ENCODE results near the gene TTC3.

TTC3 gene

GRCh38 chr21:37145635-37146111 lies 72.6 kb downstream of the TTC3 start (continued):
- TF ChIP-seq, protein P1, sequence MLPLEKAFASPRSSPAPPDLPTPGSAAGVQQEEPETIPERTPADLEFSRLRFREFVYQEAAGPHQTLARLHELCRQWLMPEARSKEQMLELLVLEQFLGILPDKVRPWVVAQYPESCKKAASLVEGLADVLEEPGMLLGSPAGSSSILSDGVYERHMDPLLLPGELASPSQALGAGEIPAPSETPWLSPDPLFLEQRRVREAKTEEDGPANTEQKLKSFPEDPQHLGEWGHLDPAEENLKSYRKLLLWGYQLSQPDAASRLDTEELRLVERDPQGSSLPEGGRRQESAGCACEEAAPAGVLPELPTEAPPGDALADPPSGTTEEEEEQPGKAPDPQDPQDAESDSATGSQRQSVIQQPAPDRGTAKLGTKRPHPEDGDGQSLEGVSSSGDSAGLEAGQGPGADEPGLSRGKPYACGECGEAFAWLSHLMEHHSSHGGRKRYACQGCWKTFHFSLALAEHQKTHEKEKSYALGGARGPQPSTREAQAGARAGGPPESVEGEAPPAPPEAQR (tag by site-specific recombination; IDR thresholded peaks at IDR 0.05), result no peak
- TF ChIP-seq RBAK (tag by site-specific recombination; IDR thresholded peaks at IDR 0.05), result no peak
- TF ChIP-seq ZNF24 (tag by site-specific recombination; IDR thresholded peaks at IDR 0.05), result peak; percentile 88
- no peak for TF ChIP-seq ZFP3 (tag by site-specific recombination; IDR thresholded peaks at IDR 0.05; ENCODE audit: low read depth)
- TF ChIP-seq, protein P2, sequence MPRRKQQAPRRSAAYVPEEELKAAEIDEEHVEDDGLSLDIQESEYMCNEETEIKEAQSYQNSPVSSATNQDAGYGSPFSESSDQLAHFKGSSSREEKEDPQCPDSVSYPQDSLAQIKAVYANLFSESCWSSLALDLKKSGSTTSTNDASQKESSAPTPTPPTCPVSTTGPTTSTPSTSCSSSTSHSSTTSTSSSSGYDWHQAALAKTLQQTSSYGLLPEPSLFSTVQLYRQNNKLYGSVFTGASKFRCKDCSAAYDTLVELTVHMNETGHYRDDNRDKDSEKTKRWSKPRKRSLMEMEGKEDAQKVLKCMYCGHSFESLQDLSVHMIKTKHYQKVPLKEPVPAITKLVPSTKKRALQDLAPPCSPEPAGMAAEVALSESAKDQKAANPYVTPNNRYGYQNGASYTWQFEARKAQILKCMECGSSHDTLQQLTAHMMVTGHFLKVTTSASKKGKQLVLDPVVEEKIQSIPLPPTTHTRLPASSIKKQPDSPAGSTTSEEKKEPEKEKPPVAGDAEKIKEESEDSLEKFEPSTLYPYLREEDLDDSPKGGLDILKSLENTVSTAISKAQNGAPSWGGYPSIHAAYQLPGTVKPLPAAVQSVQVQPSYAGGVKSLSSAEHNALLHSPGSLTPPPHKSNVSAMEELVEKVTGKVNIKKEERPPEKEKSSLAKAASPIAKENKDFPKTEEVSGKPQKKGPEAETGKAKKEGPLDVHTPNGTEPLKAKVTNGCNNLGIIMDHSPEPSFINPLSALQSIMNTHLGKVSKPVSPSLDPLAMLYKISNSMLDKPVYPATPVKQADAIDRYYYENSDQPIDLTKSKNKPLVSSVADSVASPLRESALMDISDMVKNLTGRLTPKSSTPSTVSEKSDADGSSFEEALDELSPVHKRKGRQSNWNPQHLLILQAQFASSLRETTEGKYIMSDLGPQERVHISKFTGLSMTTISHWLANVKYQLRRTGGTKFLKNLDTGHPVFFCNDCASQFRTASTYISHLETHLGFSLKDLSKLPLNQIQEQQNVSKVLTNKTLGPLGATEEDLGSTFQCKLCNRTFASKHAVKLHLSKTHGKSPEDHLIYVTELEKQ (tag by site-specific recombination; IDR thresholded peaks at IDR 0.05; ENCODE audit: borderline replicate concordance), result no peak; the same call in 1 of the 2 replicates
- no peak for TF ChIP-seq KLF1 (tag by site-specific recombination; IDR thresholded peaks at IDR 0.05)
- 0 out of 2 replicates have a peak, but pooled peaks have one; percentile 20 for TF ChIP-seq ZBTB8A (tag by site-specific recombination; IDR thresholded peaks at IDR 0.05)
- no peak for TF ChIP-seq ZNF341 (tag by site-specific recombination; IDR thresholded peaks at IDR 0.05; ENCODE audit: low read depth)
- peak; percentile 31; the same call in 1 of the 2 replicates for TF ChIP-seq ZNF394 (tag by site-specific recombination; IDR thresholded peaks at IDR 0.05; ENCODE audit: borderline replicate concordance)
- TF ChIP-seq FEZF1 (tag by site-specific recombination; IDR thresholded peaks at IDR 0.05), result peak; percentile 49; the same call in 1 of the 2 replicates
- TF ChIP-seq, protein P3, sequence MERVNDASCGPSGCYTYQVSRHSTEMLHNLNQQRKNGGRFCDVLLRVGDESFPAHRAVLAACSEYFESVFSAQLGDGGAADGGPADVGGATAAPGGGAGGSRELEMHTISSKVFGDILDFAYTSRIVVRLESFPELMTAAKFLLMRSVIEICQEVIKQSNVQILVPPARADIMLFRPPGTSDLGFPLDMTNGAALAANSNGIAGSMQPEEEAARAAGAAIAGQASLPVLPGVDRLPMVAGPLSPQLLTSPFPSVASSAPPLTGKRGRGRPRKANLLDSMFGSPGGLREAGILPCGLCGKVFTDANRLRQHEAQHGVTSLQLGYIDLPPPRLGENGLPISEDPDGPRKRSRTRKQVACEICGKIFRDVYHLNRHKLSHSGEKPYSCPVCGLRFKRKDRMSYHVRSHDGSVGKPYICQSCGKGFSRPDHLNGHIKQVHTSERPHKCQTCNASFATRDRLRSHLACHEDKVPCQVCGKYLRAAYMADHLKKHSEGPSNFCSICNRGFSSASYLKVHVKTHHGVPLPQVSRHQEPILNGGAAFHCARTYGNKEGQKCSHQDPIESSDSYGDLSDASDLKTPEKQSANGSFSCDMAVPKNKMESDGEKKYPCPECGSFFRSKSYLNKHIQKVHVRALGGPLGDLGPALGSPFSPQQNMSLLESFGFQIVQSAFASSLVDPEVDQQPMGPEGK (tag by site-specific recombination; IDR thresholded peaks at IDR 0.05), result peak; percentile 44
- TF ChIP-seq ZNF23 (tag by site-specific recombination; IDR thresholded peaks at IDR 0.05; ENCODE audit: borderline replicate concordance), result no peak
- TF ChIP-seq ZFP37 (tag by site-specific recombination; IDR thresholded peaks at IDR 0.05), result no peak
- TF ChIP-seq ZNF791 (tag by site-specific recombination; IDR thresholded peaks at IDR 0.05), result no peak
- TF ChIP-seq ZIC2 (tag by site-specific recombination; IDR thresholded peaks at IDR 0.05), result peak; percentile 89
- TF ChIP-seq SALL2 (tag by site-specific recombination; IDR thresholded peaks at IDR 0.05; ENCODE audit: borderline replicate concordance), result no peak
- TF ChIP-seq, protein P4, sequence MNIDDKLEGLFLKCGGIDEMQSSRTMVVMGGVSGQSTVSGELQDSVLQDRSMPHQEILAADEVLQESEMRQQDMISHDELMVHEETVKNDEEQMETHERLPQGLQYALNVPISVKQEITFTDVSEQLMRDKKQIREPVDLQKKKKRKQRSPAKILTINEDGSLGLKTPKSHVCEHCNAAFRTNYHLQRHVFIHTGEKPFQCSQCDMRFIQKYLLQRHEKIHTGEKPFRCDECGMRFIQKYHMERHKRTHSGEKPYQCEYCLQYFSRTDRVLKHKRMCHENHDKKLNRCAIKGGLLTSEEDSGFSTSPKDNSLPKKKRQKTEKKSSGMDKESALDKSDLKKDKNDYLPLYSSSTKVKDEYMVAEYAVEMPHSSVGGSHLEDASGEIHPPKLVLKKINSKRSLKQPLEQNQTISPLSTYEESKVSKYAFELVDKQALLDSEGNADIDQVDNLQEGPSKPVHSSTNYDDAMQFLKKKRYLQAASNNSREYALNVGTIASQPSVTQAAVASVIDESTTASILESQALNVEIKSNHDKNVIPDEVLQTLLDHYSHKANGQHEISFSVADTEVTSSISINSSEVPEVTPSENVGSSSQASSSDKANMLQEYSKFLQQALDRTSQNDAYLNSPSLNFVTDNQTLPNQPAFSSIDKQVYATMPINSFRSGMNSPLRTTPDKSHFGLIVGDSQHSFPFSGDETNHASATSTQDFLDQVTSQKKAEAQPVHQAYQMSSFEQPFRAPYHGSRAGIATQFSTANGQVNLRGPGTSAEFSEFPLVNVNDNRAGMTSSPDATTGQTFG (tag by site-specific recombination; IDR thresholded peaks at IDR 0.05; ENCODE audit: borderline replicate concordance), result no peak
- TF ChIP-seq ZBTB7A (tag by site-specific recombination; IDR thresholded peaks at IDR 0.05; ENCODE audit: low read depth), result no peak
- 0 out of 2 replicates have a peak, but pooled peaks have one; percentile 8 for TF ChIP-seq ZNF324 (tag by site-specific recombination; IDR thresholded peaks at IDR 0.05)
- TF ChIP-seq PRDM10 (tag by site-specific recombination; IDR thresholded peaks at IDR 0.05), result no peak
- no peak for TF ChIP-seq ZNF561 (tag by site-specific recombination; IDR thresholded peaks at IDR 0.05; ENCODE audit: borderline replicate concordance)
- peak; percentile 95 for TF ChIP-seq ZNF18 (tag by site-specific recombination; IDR thresholded peaks at IDR 0.05)
